H1 (cell line): Measurements from ENCODE around the gene RAB3B. TPM values are rescaled to one million over a fixed set of nuclear protein-coding genes. Genes with fewer than 3 reads are reported as not detected.

Source experiments
- CTCF ChIP-seq, 3 experiments: IDR thresholded peaks; 1 replicate in 2 of 3; 2 replicates in 1 of 3; pipeline versions ENCODE4 v1.5.1 to v1.6.1; 2011; ENCODE audit warnings: low read length in 3 of 3, mild to moderate bottlenecking in 3 of 3, inconsistent platforms in 2 of 3, low read depth in 1 of 3, moderate library complexity in 1 of 3; ENCODE audit not compliant: insufficient read depth in 1 of 3; ENCODE audit errors: control extremely low read depth in 1 of 3
- JUN ChIP-seq: IDR thresholded peaks from 2 replicates; pipeline ENCODE4 v1.6.1; 2011; ENCODE audit warnings: low read depth, mild to moderate bottlenecking, improper control_type of control experiment, low read length
- JUND ChIP-seq: IDR thresholded peaks from 2 replicates; pipeline ENCODE4 v1.6.1; 2011; ENCODE audit warnings: mild to moderate bottlenecking, improper control_type of control experiment, low read length
- POU5F1 ChIP-seq: IDR thresholded peaks from 2 replicates; pipeline ENCODE4 v1.6.1; 2011; ENCODE audit warnings: low read depth, mild to moderate bottlenecking, low read length, moderate library complexity
- polyA plus RNA-seq, 7 experiments: library from polyadenylated mRNA; depleted of rRNA in 3 of 7; stranded (reverse) in 5 of 7; unstranded in 2 of 7; fragments of >200 nt in 5 of 7; fragments of 200-250 nt in 2 of 7; gene quantifications; 1 replicate in 5 of 7; 2 replicates in 1 of 7; 4 replicates in 1 of 7; pipeline versions ENCODE4 v1.2.1 to v1.2.3, GENCODE V29; 2011 to 2013; ENCODE audit warnings: missing spikeins in 2 of 7, mixed read lengths in 2 of 7
- total RNA-seq: library from RNA; stranded (reverse); fragmentation: NEBNext Ultra II Directional; extraction: Animal tissue kit (Norgen Biotek cat#: 25700); gene quantifications from 2 replicates; pipeline ENCODE4 v1.2.1, GENCODE V29; 2021

The RAB3B gene
- total and polyA plus RNA-seq, 2 of the 8 experiments (the other 6 are each of a cell fraction or from before 2014, with no cell fraction given), result 12.5 to 36.8 TPM

- TF ChIP-seq CTCF (IDR thresholded peaks at IDR 0.05; ENCODE audit: control extremely low read depth in 1 of 3, insufficient read depth in 1 of 3, low read depth in 1 of 3, low read length in 3 of 3) (no peak), JUND (no peak), POU5F1 (no peak), JUN (no peak)
These were observed 66.0 kb downstream of the RAB3B start (continued) for GRCh38 chr1:51924455-51924854.
